ENCODE measurements around the gene PTPRA.

Gene PTPRA

DNA sequence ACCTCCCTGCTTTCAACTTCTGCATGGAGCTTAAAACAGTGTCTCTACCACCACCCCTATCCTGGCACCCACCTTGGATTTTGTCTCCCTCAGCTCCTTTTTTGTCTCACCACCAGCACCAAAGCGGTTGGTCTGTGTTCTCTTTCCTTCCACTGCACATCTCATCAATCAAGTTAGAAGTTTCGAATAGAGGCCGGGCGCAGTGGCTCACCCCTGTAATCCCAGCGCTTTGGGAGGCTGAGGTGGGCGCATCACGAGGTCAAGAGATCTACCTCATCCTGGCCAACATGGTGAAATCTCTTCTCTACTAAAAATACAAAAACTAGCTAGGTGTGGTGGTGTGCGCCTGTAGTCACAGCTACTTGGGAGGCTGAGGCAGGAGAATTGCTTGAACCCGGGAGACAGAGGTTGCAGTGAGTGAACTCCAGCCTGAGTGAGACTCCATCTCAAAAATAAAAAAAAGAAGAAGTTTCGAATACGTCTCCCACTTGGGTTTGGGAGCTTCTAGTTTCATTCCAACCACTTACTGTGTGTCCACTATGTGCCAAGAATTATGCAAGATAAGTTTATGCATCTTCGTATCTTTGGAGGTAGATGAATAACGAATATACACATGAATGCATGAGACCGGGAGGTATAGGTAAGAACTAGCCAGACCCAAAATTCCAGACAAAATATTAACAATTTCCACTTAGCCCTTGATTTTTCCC, 38.7 kb upstream of the PTPRA start:
- TF ChIP-seq, protein P1, sequence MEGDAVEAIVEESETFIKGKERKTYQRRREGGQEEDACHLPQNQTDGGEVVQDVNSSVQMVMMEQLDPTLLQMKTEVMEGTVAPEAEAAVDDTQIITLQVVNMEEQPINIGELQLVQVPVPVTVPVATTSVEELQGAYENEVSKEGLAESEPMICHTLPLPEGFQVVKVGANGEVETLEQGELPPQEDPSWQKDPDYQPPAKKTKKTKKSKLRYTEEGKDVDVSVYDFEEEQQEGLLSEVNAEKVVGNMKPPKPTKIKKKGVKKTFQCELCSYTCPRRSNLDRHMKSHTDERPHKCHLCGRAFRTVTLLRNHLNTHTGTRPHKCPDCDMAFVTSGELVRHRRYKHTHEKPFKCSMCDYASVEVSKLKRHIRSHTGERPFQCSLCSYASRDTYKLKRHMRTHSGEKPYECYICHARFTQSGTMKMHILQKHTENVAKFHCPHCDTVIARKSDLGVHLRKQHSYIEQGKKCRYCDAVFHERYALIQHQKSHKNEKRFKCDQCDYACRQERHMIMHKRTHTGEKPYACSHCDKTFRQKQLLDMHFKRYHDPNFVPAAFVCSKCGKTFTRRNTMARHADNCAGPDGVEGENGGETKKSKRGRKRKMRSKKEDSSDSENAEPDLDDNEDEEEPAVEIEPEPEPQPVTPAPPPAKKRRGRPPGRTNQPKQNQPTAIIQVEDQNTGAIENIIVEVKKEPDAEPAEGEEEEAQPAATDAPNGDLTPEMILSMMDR (IDR thresholded peaks at IDR 0.05; ENCODE audit: control insufficient read depth, extremely low read depth, insufficient read depth) = no peak
- no peak for DNase-seq (ENCODE audit: low read depth)

DNA sequence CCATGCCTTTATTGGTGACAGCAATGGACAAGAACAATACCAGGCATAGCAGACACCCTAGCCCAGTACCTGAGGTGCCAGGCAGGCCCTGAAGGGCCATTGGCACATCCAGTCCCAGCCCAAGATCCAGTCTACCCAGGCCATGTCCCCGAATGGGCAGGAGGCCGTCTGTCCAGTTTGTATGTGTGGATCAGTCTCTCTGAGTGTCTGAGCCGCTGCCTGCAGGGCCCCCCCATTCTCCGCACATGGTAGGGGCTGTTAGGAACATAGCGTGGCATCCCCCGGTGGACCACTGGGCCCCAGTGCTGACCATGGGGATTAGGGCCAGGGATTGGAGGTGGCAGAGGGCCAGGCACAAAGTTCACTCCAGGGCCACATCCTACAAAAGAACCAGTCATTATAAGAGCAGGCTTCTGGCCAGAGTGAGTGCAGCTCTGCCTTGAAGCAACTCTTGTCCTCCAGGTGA, 37.9 kb upstream of the PTPRA start:
- no peak overlapping the region for H3K4me3 ChIP-seq (ENCODE audit: low read depth, low read length)
- no peak for DNase-seq (ENCODE audit: low read depth)
- TF ChIP-seq, protein P1 (IDR thresholded peaks at IDR 0.05; ENCODE audit: control insufficient read depth, extremely low read depth, insufficient read depth) = no peak

More for the DNA sequence above, 38.7 kb upstream of the PTPRA start:
- no peak overlapping the region for H3K4me3 ChIP-seq (ENCODE audit: low read depth, low read length)

DNA sequence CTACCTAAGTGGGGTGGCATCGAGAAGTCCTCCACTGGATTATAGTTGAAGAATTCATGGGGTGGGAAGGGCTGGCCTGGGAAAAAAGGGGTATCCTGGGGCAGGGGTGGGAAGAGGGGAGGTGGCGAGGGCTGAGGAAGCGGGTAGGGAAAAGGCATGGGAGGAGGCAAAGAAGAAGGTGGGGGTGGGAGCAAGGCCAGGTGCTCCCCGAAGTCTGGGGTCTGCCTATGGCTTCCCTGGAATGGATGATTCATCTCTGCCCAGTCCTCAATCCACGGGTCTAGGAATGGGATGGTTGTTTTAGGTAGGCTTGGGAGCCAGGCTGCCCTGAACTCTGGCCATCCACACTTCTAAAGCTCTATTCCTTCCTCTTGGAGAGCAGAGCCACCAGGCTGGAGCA, 37.2 kb upstream of the PTPRA start:
- no peak for DNase-seq (ENCODE audit: low read depth)
- TF ChIP-seq, protein P1 (IDR thresholded peaks at IDR 0.05; ENCODE audit: control insufficient read depth, extremely low read depth, insufficient read depth) = no peak
- no peak overlapping the region for H3K4me3 ChIP-seq (ENCODE audit: low read depth, low read length)

DNA sequence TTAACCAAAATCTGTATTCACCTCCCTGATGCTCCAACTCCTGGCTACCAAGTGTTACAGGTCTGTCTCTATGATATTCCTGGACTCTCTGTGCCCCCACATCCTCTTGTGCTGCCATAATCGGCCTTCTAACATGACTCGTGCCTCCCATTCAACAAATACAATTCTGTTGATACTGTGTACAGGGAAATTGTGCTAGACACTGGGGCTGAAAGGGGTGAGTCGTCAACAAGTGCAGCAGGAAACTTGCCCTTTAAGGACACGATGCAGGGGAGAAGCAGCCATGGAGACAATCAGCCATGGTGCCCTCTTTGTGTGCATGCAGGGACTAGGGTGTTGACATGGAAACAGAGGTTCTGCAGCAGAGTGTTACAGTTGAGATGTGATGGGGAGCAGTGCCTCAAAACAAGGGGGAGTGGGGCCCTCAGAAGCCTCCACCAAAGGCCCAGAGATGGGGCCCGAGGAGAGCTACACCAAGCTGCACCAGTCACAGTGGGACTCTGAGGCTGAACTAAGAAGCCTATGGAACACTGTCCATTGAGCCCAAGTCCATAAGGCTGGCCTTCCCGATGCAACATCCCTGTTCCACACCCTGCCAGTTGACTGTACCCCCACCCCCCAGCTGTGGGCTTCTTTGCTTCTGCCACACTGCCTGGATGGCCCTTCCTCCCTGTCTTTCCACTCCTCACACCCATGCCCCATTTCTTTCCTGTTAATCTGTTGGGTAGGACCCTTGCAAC, 35.9 kb upstream of the PTPRA start:
- H3K4me3 ChIP-seq (ENCODE audit: low read depth, low read length) = no peak overlapping the region
- TF ChIP-seq, protein P1 (IDR thresholded peaks at IDR 0.05; ENCODE audit: control insufficient read depth, extremely low read depth, insufficient read depth) = no peak
- DNase-seq (ENCODE audit: low read depth) = no peak

DNA sequence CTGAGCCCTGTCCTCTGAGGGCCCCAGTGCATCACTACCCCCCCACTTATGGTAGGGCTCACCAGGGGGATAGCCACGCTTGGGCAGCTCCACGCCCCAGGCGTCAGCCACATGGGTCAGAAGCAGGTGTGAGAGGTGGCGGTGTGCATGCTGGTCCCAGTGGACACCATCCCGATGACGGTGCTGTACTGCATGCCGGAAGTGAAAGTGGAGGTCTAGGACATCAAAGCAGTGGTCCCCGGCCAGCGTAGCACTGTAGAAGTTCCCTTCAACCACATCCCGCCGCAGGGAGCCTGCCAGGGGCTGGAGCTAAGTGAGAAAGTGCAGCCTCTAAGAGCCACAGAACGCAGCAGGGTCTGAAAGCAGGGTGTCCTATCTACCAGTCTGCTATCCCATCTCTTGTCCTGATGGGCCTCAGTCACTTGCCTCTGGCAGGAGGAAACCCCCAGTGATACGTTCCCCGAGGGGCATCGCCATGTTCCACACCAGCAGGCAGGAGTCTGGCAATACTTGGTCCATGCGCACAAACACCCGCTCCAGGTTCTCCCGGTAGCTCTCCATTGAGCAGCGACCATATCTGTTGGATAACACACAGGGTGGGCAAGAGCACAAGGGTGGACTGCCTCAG, 35.0 kb upstream of the PTPRA start:
- TF ChIP-seq, protein P1 (IDR thresholded peaks at IDR 0.05; ENCODE audit: control insufficient read depth, extremely low read depth, insufficient read depth) = no peak
- no peak overlapping the region for H3K4me3 ChIP-seq (ENCODE audit: low read depth, low read length)

DNA sequence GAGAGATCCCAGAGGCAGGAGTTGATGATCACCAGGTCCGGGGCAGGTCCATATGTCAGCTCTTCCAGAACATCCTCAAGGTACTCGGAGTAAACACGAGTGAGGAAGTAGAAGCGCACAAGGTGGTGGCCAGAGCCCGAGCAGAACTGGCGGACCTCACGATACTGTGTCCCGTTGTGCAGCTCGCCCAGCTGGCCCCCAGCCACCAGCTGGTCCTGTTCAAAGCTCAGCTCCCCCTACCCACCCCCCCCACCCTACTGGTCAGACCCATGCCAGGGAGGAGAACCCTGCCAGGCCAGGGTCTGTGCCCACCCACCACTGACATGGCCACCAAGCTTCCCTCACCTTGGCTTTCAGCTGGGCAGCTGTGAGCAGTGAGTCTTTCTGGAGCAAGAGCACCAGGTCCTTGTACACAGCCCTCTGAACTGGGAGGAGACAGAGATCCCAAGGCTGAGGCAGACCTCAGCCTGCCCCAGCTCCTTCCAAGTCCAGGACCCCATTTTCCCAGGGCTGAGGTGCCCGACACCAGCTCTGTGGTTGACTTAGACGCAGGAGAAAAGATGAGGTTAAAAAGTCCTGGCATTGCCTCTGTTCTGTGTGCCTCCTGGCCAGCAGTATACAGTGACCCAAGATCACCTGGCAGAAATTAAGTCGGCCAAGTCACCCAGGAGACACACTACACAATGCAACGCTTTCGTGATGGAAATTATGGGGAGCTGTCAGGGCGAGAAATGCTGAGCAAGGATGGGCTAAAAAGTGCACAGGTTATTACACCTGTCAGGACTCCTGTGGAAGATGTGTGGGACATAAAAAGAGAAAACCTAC, 34.2 kb upstream of the PTPRA start:
- no peak for DNase-seq (ENCODE audit: low read depth)
- H3K4me3 ChIP-seq (ENCODE audit: low read depth, low read length) = no peak overlapping the region; the same call in 1 of the 2 replicates
- TF ChIP-seq, protein P1 (IDR thresholded peaks at IDR 0.05; ENCODE audit: control insufficient read depth, extremely low read depth, insufficient read depth) = no peak

More for the DNA sequence above, 35.0 kb upstream of the PTPRA start:
- no peak for DNase-seq (ENCODE audit: low read depth)
